KOPT-K1 (cell line): ENCODE data around the gene LTO1.

Experiments used
- H3K27ac ChIP-seq: fragments of 200-600 bp; sonication (generic); 2 replicates; pipeline ENCODE4 v1.5.1; 2016; ENCODE audit warnings: antibody characterized with exemption, mild to moderate bottlenecking, low read depth, low read length; ENCODE audit not compliant: poor library complexity, severe bottlenecking
- H3K36me3 ChIP-seq: fragments of 200-600 bp; sonication (generic); 2 replicates; pipeline ENCODE4 v1.5.1; 2017; ENCODE audit warnings: antibody characterized with exemption, mild to moderate bottlenecking, low read length, moderate library complexity; ENCODE audit not compliant: insufficient read depth
- H3K9me3 ChIP-seq: fragments of 200-600 bp; sonication (generic); 2 replicates; pipeline ENCODE4 v1.5.1; 2017; ENCODE audit warnings: antibody characterized with exemption, low read length, mild to moderate bottlenecking; ENCODE audit not compliant: insufficient read depth, poor library complexity, severe bottlenecking

Gene LTO1

DNA sequence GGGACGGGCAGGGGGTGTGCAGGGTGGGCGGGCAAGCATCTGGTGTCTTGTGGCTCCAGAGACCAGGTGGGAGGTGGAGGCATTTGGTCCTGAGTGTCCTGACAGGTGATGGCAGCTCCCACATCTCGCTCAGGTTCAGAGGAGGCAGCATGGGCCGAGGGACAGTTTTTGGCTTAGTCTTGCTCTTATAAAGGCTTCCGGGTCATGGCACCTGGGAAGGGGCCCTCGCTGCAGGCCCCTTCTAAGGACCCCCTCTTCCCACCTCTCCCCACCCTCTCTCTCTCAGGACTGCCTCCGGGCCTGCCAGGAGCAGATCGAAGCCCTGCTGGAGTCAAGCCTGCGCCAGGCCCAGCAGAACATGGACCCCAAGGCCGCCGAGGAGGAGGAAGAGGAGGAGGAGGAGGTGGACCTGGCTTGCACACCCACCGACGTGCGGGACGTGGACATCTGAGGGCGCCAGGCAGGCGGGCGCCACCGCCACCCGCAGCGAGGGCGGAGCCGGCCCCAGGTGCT is 24.3 kb downstream of the LTO1 start:
- no peak overlapping the region for H3K27ac ChIP-seq

DNA sequence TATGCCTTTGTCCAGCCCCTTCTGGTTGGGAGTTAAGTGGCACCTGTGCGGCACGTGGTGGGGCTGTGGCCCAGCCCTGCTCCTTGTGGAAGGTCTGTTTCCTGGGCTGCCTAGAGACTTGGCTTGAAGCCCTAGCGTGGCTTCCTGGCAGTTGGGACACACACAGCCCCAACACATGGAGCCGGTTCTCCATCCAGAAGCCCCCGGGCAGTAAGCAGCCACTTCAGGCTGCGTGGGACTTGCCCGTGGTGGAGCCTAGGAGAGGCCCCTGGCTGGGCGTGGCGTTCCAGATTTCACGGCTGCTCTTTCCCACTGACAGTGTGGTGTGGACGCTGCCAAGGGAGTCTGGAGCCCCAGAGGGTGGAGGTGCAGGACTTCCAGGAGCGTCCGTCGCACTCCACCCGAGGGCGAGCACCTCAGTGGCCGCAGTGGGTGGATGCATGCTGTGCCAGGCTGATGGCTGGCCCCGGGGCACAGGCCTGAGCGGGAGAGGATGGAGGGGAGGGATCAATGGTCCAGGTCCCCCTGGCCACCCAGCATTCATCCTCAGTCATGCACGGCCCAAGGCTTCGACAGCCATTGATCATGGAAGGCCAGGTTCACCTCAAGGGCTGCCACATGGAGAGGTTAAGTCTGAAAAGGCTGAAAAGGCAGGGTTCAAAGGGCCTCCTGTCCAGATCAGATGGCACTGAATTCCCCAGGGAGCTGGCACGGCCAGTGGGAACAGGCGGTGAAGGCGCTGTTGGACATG is 24.9 kb downstream of the LTO1 start:
- no peak overlapping the region for H3K27ac ChIP-seq
- H3K36me3 ChIP-seq: no peaks in the 10 kb centered on the region
- no peaks in the 10 kb centered on the region for H3K9me3 ChIP-seq

More for the DNA sequence above, 24.3 kb downstream of the LTO1 start:
- Histone ChIP-seq H3K9me3 (no peaks in the 10 kb centered on the region), H3K36me3 (no peaks in the 10 kb centered on the region)

DNA sequence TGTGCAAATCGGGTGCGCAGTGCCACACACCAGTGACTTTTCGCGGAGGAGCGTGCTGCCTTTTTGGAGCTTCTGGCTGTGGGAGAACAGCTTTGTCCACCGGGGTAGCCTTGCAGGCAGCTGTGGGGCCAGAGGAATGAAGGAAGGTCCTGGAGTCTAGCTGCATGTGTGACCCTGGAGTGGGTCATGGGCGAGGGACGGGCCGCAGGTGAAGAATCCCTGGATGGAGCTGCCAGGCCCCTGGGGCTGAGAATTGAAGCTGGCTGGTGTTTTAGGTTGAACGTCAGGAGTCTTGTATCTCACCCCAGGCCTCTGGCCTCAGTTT is 25.6 kb downstream of the LTO1 start:
- no peaks in the 10 kb centered on the region for H3K36me3 ChIP-seq
- H3K27ac ChIP-seq: no peak overlapping the region
- no peaks in the 10 kb centered on the region for H3K9me3 ChIP-seq

GRCh38 chr11:69648679-69649575 is 26.2 kb downstream of the LTO1 start:
- Histone ChIP-seq H3K9me3 (no peaks in the 10 kb centered on the region), H3K36me3 (no peaks in the 10 kb centered on the region), H3K27ac (no peak overlapping the region)

- H3K36me3 ChIP-seq: no peaks in the 10 kb centered on the region
- no peaks in the 10 kb centered on the region for H3K9me3 ChIP-seq
- H3K27ac ChIP-seq: no peak overlapping the region
Measured at GRCh38 chr11:69647761-69648497, 27.2 kb downstream of the LTO1 start.

- H3K9me3 ChIP-seq: no peaks in the 10 kb centered on the region
- no peaks in the 10 kb centered on the region for H3K36me3 ChIP-seq
- no peak overlapping the region for H3K27ac ChIP-seq
Measured at GRCh38 chr11:69647390-69647748, 27.8 kb downstream of the LTO1 start.

- no peaks in the 10 kb centered on the region for H3K9me3 ChIP-seq
- H3K27ac ChIP-seq: no peak overlapping the region
- H3K36me3 ChIP-seq: no peaks in the 10 kb centered on the region
Measured at GRCh38 chr11:69646493-69647389, 28.4 kb downstream of the LTO1 start.

DNA sequence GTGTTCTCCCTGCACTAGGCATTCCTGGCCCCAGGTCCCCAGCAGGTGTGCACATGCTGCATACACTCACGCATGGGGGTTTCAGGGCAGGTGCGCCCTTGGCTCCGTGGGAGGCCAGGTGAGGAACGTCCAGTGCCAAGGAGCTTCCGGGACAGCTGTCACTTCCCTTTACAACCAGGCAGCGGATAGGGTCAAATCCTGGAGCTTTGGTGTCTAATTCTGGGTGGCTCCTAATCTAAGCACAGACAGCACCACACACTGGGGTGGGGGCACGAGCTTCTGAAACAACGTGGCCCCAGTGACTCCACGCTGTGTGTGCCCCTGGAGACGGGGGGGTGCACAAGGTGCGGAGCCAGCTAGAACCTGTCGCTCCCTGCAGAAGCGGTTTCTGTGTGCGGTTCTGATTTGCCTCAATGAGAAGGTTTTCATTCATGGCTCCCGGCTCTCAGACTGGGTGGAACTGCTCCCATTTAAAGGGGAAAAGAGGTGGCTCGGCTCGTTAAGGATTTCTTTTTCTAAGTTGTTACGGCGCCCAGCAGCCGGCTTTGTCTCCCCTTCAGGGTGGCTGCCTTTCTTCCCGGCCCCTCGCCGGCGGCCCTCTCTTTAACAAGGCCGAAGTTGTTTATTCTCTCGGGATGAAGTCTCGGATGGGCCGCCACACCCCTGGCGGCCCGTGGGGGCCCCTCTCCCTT is 29.2 kb downstream of the LTO1 start:
- H3K9me3 ChIP-seq: no peaks in the 10 kb centered on the region
- no peaks in the 10 kb centered on the region for H3K36me3 ChIP-seq
- no peak overlapping the region for H3K27ac ChIP-seq

DNA sequence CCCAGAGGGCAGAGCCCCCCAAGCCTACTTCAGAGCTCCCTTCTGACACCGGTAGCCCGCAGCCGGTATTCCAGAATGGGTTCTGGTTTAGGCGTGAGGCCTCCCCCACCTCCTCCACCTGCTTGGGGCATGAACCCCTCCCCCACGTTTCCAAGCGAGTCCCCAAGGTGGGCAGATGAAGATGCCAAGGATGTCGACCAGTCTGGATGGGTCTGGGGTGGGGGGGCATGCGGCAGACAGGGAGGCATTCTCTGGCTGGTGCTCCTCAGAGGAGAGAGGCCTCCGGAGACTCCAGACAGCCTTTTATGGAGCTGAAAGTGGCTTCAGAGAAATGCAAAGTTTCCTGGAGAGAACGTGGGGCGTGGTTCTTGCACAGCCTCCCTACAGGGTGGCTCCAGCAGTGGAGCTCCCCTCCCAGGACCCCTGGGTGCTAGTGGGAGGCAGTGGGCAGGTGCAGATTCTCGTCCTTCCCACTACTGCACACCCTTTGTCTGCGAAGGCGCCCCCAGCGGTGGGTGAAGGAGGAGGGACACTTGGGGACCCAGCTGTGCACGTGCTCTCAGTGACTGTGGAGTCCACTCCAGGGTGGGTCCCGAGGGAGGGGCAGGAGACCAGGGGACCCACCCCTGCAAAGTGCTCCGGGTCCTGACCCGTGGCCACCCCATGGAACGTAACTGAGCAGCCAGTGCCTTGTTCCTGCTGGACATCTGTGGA is 30.0 kb downstream of the LTO1 start:
- Histone ChIP-seq H3K9me3 (no peaks in the 10 kb centered on the region), H3K36me3 (no peaks in the 10 kb centered on the region), H3K27ac (no peak overlapping the region)

- Histone ChIP-seq H3K27ac (no peak overlapping the region), H3K36me3 (no peaks in the 10 kb centered on the region), H3K9me3 (no peaks in the 10 kb centered on the region)
Measured at GRCh38 chr11:69644071-69644961, 30.8 kb downstream of the LTO1 start.

GRCh38 chr11:69643646-69644045 is 31.5 kb downstream of the LTO1 start:
- no peak overlapping the region for H3K27ac ChIP-seq
- H3K9me3 ChIP-seq: no peaks in the 10 kb centered on the region
- no peaks in the 10 kb centered on the region for H3K36me3 ChIP-seq

DNA sequence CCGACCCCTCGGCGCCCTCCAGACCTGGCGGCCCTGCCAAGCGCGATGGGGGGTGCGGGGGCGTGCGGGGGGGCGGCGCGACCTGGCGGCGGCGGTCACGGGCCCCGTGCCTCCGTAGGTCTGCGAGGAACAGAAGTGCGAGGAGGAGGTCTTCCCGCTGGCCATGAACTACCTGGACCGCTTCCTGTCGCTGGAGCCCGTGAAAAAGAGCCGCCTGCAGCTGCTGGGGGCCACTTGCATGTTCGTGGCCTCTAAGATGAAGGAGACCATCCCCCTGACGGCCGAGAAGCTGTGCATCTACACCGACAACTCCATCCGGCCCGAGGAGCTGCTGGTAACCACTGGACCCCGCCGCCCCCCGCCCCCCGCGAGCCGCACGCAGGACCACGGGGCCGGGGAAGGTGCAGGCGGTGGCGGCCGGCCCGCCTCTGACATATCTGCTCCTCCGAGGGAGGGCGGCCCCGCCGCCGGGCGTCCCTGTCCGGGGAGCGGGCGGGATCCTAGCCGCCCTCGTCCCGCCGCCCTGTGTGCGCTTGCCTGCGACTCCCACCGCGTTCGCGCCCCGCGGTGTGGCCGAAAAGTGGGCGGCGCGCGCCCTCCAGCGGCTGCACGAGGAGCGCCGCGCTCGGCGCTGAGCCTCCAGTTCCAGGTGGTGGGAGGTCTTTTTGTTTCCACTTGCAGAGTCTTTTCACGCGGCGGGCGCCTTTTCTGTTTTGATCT is 32.1 kb downstream of the LTO1 start:
- Histone ChIP-seq H3K9me3 (no peaks in the 10 kb centered on the region), H3K27ac (no peak overlapping the region)

More for the DNA sequence above, 32.1 kb downstream of the LTO1 start:
- no peaks in the 10 kb centered on the region for H3K36me3 ChIP-seq
